CD4-positive, alpha-beta T cell (primary cell): ENCODE measurements around the gene ANKH. TPM values are rescaled to one million over a fixed set of nuclear protein-coding genes. Genes with fewer than 3 reads are reported as not detected.
A peak's percentile ranks its signal among the peaks of the same experiment; 100 is the strongest.

Experiments
- ATAC-seq: fragments of 200-7000 bp; cut with Tn5 transposase; one replicate; pipeline ENCODE4 v1.10.0; 2022; ENCODE audit warnings: mild to moderate bottlenecking; ENCODE audit not compliant: poor library complexity
- CTCF ChIA-PET: fragments of 350-600 bp; sonication (Branson Sonifier 250); formaldehyde crosslinking; loops from one replicate; lab custom pipeline; 2021; ENCODE audit warnings: antibody characterized with exemption, inconsistent platforms; lab: Charles Lee
- POLR2A ChIA-PET: fragments of 350-600 bp; sonication (Branson Sonifier 250); formaldehyde crosslinking; loops from one replicate; lab custom pipeline; 2021; ENCODE audit warnings: antibody characterized with exemption, inconsistent platforms; lab: Charles Lee
- DNase-seq, 14 experiments: peaks; one replicate each; pipeline ENCODE4 v3.0.0-alpha.2; 2013 to 2020; ENCODE audit warnings: mixed read lengths in 2 of 14
- H3K27ac ChIP-seq, 2 donors: one replicate each; pipeline versions ENCODE4 v1.5.1 to v1.7.0; 2013; ENCODE audit warnings: low read length in 2 of 2, low read depth in 1 of 2, mild to moderate bottlenecking in 1 of 2
- H3K27me3 ChIP-seq, 2 experiments: 1 replicate in 1 of 2; 2 replicates in 1 of 2; pipeline versions ENCODE4 v1.6.1 to v1.7.0; 2013; ENCODE audit warnings: low read length in 2 of 2, control low read depth in 1 of 2, mild to moderate bottlenecking in 1 of 2, moderate library complexity in 1 of 2; ENCODE audit not compliant: insufficient read depth in 2 of 2, control insufficient read depth in 1 of 2
- H3K36me3 ChIP-seq: one replicate; pipeline ENCODE4 v1.6.1; 2013; ENCODE audit warnings: low read length, control low read depth; ENCODE audit not compliant: insufficient read depth
- H3K4me1 ChIP-seq: one replicate; pipeline ENCODE4 v1.6.1; 2013; ENCODE audit warnings: low read length, control low read depth; ENCODE audit not compliant: insufficient read depth
- H3K4me3 ChIP-seq: one replicate; pipeline ENCODE4 v1.5.1; 2013; ENCODE audit warnings: mild to moderate bottlenecking, low read length, moderate library complexity
- H3K9me3 ChIP-seq, 2 experiments: 1 replicate in 1 of 2; 2 replicates in 1 of 2; pipeline versions ENCODE4 v1.6.1 to v1.7.0; 2013; ENCODE audit warnings: low read length in 2 of 2, mild to moderate bottlenecking in 2 of 2, control low read depth in 1 of 2, moderate library complexity in 1 of 2; ENCODE audit not compliant: control insufficient read depth in 1 of 2, insufficient read depth in 1 of 2
- H3K27ac Mint-ChIP-seq: one replicate; pipeline ENCODE4 v1.8.0; 2020; ENCODE audit warnings: mixed read lengths
- H3K27me3 Mint-ChIP-seq: one replicate; pipeline ENCODE4 v1.8.0; 2021; ENCODE audit warnings: mixed read lengths
- H3K36me3 Mint-ChIP-seq: one replicate; pipeline ENCODE4 v1.8.0; 2021; ENCODE audit warnings: low read depth, mixed read lengths
- H3K4me1 Mint-ChIP-seq: one replicate; pipeline ENCODE4 v1.8.0; 2021; ENCODE audit warnings: low read depth, mixed read lengths
- H3K4me3 Mint-ChIP-seq: one replicate; pipeline ENCODE4 v1.8.0; 2020; ENCODE audit warnings: mild to moderate bottlenecking, mixed read lengths
- H3K9me3 Mint-ChIP-seq: one replicate; pipeline ENCODE4 v1.8.0; 2020; ENCODE audit warnings: mixed read lengths
- CTCF ChIP-seq: fragments of 200-600 bp; IDR thresholded peaks from one replicate; pipeline ENCODE4 v1.8.0; 2022; ENCODE audit warnings: antibody characterized with exemption, mild to moderate bottlenecking
- intact Hi-C, 2 experiments: fragments of 100-400 bp; cut with DNase I in 1 of 2; cut with micrococcal nuclease in 1 of 2; formaldehyde crosslinking; loops; one replicate each; pipeline versions ENCODE4 v1.15.1 to v1.9.0; 2023 to 2025; cut with DNase I, micrococcal nuclease
- total RNA-seq, 174 experiments: library from RNA in 2 of 174; stranded (reverse) in 2 of 174; gene quantifications; one replicate each; pipeline ENCODE4 v1.2.3 and lab custom pipeline; 2021 to 2026

ANKH gene
- total RNA-seq, 2 experiments from 2014 or later = 69.5 to 72.3 TPM

- DNase-seq (no peak), ATAC-seq (no peak)
- H3K4me1 Mint-ChIP-seq = peaks cover 82% of the 10 kb centered on the region
- no peaks in the 10 kb centered on the region for H3K36me3 ChIP-seq
- H3K27me3 ChIP-seq = no peaks in the 10 kb centered on the region
- CTCF ChIA-PET = interaction anchor here (1.9 to 2.1 kb wide), 2 partner anchors 7 to 17 kb away, joined by 6 to 8 read pairs; no protein-coding TSS in a partner anchor
- TF ChIP-seq CTCF = no peak
- H3K36me3 Mint-ChIP-seq = peaks cover 28% of the 10 kb centered on the region
- peak overlapping the region; percentile 90 for H3K27ac Mint-ChIP-seq
- no peaks in the 10 kb centered on the region for H3K9me3 ChIP-seq
- H3K4me3 Mint-ChIP-seq = peak overlapping the region; percentile 69
- H3K4me1 ChIP-seq = peaks cover 74% of the 10 kb centered on the region
- no peaks in the 10 kb centered on the region for H3K9me3 Mint-ChIP-seq
- peak overlapping the region in 1 of 2 donors; percentile 14 for H3K27ac ChIP-seq
- POLR2A ChIA-PET = interaction anchor here (1.3 to 2.7 kb wide), 5 partner anchors 8 to 326 kb away, joined by 3 to 12 read pairs (median 4); no protein-coding TSS in a partner anchor
- H3K27me3 Mint-ChIP-seq = no peaks in the 10 kb centered on the region
- H3K4me3 ChIP-seq = peak overlapping the region; percentile 0
- intact Hi-C loops = loop anchor here (5.0 to 10.0 kb wide), 3 partner anchors 40 to 523 kb away; partner anchors contain the start of genes OTULINL (in 1 of the 2) and TRIO (in 1 of the 2)
These were observed 203.8 kb downstream of the ANKH start for GRCh38 chr5:14667770-14668169.

GRCh38 chr5:14667290-14667689 is 204.3 kb downstream of the ANKH start:
- peaks cover 25% of the 10 kb centered on the region for H3K36me3 Mint-ChIP-seq
- Histone ChIP-seq H3K27me3 (no peaks in the 10 kb centered on the region), H3K4me3 (peak overlapping the region; percentile 2), H3K27ac (peak overlapping the region in 1 of 2 donors; percentile 14), H3K4me1 (peaks cover 69% of the 10 kb centered on the region), H3K36me3 (no peaks in the 10 kb centered on the region), H3K9me3 (no peaks in the 10 kb centered on the region)
- ATAC-seq (no peak), DNase-seq (no peak)
- peak overlapping the region; percentile 90 for H3K27ac Mint-ChIP-seq
- ChIA-PET POLR2A (interaction anchor here (1.3 to 2.7 kb wide), 5 partner anchors 8 to 326 kb away, joined by 3 to 12 read pairs (median 4); no protein-coding TSS in a partner anchor), CTCF (interaction anchor here (1.9 to 2.1 kb wide), 2 partner anchors 8 to 18 kb away, joined by 6 to 8 read pairs; no protein-coding TSS in a partner anchor)
- H3K9me3 Mint-ChIP-seq = no peaks in the 10 kb centered on the region
- H3K4me3 Mint-ChIP-seq = peak overlapping the region; percentile 90
- no peak for TF ChIP-seq CTCF
- peaks cover 82% of the 10 kb centered on the region for H3K4me1 Mint-ChIP-seq
- intact Hi-C loops = loop anchor here (5.0 to 10.0 kb wide), 3 partner anchors 40 to 522 kb away; partner anchors contain the start of genes OTULINL (in 1 of the 2) and TRIO (in 1 of the 2)
- H3K27me3 Mint-ChIP-seq = no peaks in the 10 kb centered on the region

- H3K27me3 Mint-ChIP-seq = no peaks in the 10 kb centered on the region
- peak overlapping the region; percentile 90 for H3K4me3 Mint-ChIP-seq
- no peak for DNase-seq
- H3K4me3 ChIP-seq = peak overlapping the region; percentile 75
- no peaks in the 10 kb centered on the region for H3K9me3 ChIP-seq
- peaks cover 63% of the 10 kb centered on the region for H3K4me1 ChIP-seq
- H3K27ac ChIP-seq = peak overlapping the region in 1 of 2 donors; percentile 55
- peaks cover 76% of the 10 kb centered on the region for H3K4me1 Mint-ChIP-seq
- H3K27ac Mint-ChIP-seq = peak overlapping the region; percentile 90
- intact Hi-C loops = loop anchor here (5.0 to 10.0 kb wide), 3 partner anchors 41 to 522 kb away; partner anchors contain the start of genes OTULINL (in 1 of the 2) and TRIO (in 1 of the 2)
- ChIA-PET POLR2A (interaction anchor here (1.3 to 2.7 kb wide), 3 partner anchors 9 to 84 kb away, joined by 4 to 12 read pairs (median 6); no protein-coding TSS in a partner anchor), CTCF (interaction anchor here (0.7 to 1.9 kb wide), 3 partner anchors 9 to 74 kb away, joined by 3 to 8 read pairs (median 6); no protein-coding TSS in a partner anchor)
- TF ChIP-seq CTCF = no peak
- H3K36me3 ChIP-seq = no peaks in the 10 kb centered on the region
- H3K27me3 ChIP-seq = no peaks in the 10 kb centered on the region
- peaks cover 25% of the 10 kb centered on the region for H3K36me3 Mint-ChIP-seq
- no peak for ATAC-seq
- H3K9me3 Mint-ChIP-seq = no peaks in the 10 kb centered on the region
These were observed 205.2 kb downstream of the ANKH start for GRCh38 chr5:14666357-14666756.
